Measurements from ENCODE around the gene NHEJ1. TPM values are rescaled to one million over a fixed set of nuclear protein-coding genes. Genes with fewer than 3 reads are reported as not detected.

Gene NHEJ1
- total RNA-seq, 2 experiments from 2014 or later: 7.2 to 8.5 TPM

DNA sequence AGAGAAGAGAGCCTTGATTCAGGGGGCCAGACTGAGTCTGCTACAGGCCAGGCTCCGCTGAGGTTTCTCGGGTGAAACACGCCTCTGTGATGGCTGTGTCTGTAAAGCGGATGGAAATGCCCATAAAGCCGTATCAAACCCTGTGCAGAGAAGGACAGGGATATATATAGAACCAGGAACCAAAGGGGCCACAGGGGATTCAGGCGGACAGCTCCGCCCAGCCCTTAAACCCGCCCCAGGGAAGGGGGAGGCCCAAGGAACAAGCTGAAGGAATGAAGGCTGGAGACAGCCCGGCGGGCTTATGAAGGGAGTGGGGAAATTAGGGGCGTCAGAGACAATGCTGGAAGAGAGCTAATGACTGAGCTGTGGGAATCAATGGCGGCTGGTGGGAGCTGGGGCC lies 42.1 kb downstream of the NHEJ1 start:
- no peaks in the 10 kb centered on the region for H3K27me3 ChIP-seq (ENCODE audit: control insufficient read depth in 1 of 2, insufficient read depth in 2 of 2, low read length in 2 of 2)
- ATAC-seq (ENCODE audit: poor library complexity): no peak
- Mint-ChIP-seq H3K4me3 (no peak overlapping the region), H3K9me3 (no peaks in the 10 kb centered on the region), H3K27ac (no peak overlapping the region), H3K4me1 (ENCODE audit: low read depth) (peaks cover 6% of the 10 kb centered on the region), H3K27me3 (no peaks in the 10 kb centered on the region), H3K36me3 (ENCODE audit: low read depth) (peaks cover 20% of the 10 kb centered on the region)
- no peak overlapping the region for H3K4me3 ChIP-seq (ENCODE audit: low read length)
- CTCF ChIA-PET: interaction anchor here (1.7 to 2.3 kb wide), 2 partner anchors 55 to 60 kb away, joined by 4 to 10 read pairs; no protein-coding TSS in a partner anchor
- H3K36me3 ChIP-seq (ENCODE audit: insufficient read depth, low read length): peaks cover 6% of the 10 kb centered on the region
- TF ChIP-seq, protein P1, sequence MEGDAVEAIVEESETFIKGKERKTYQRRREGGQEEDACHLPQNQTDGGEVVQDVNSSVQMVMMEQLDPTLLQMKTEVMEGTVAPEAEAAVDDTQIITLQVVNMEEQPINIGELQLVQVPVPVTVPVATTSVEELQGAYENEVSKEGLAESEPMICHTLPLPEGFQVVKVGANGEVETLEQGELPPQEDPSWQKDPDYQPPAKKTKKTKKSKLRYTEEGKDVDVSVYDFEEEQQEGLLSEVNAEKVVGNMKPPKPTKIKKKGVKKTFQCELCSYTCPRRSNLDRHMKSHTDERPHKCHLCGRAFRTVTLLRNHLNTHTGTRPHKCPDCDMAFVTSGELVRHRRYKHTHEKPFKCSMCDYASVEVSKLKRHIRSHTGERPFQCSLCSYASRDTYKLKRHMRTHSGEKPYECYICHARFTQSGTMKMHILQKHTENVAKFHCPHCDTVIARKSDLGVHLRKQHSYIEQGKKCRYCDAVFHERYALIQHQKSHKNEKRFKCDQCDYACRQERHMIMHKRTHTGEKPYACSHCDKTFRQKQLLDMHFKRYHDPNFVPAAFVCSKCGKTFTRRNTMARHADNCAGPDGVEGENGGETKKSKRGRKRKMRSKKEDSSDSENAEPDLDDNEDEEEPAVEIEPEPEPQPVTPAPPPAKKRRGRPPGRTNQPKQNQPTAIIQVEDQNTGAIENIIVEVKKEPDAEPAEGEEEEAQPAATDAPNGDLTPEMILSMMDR (IDR thresholded peaks at IDR 0.05): no peak
- H3K9me3 ChIP-seq (ENCODE audit: control insufficient read depth in 1 of 2, insufficient read depth in 1 of 2, low read length in 2 of 2): no peaks in the 10 kb centered on the region
- POLR2A ChIA-PET: no interaction called here
- intact Hi-C loops (cut with DNase I, micrococcal nuclease): loop anchor here (5.0 kb wide), 2 partner anchors 46 to 266 kb away; no protein-coding TSS in a partner anchor
- no peaks in the 10 kb centered on the region for H3K4me1 ChIP-seq (ENCODE audit: insufficient read depth, low read length)
- H3K27ac ChIP-seq (ENCODE audit: low read depth in 1 of 2, low read length in 2 of 2): no peak overlapping the region
- no peak for DNase-seq

DNA sequence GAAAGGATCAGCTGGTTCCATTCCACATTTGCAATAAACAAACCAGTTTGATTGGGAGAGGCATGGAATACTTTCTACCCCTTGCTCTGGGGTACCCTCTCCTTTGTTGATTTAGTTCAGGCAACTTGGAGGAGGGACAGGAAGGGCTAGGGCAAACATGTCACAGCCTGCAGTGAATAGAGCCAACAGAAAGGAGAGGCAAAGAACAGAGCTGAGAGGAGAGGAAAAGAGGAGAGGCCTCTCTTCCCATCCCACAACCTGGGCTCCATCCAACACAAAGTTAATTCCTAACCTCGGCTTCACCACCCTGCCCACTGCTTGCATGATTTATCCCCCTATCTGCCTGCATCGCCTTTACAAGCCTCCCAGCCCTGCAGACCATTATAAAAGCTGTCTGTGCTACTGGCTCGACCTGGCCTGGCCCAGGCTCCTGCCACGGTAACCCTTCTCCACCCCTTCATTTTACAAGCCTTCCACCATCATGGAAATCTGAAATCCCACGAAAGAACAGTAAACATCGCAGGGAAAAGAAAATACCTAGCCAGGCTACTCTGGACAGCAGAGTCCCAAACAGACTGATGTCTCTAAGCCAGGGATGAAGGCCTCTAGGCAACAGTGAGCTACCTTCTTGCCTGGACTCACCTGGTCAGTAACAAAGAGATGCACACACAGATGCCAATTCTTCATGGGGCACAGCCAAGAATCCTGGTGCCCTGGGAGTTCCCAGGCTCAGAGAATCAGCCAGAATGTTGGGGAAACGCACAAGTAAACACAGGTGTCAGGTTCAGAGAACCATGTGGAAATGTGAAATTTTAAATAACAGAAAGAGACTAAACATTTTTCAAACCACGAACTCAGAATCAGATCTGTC lies 43.6 kb downstream of the NHEJ1 start:
- Mint-ChIP-seq H3K9me3 (no peaks in the 10 kb centered on the region), H3K27me3 (no peaks in the 10 kb centered on the region), H3K36me3 (ENCODE audit: low read depth) (peaks cover 20% of the 10 kb centered on the region), H3K4me3 (no peak overlapping the region), H3K27ac (no peak overlapping the region), H3K4me1 (ENCODE audit: low read depth) (no peaks in the 10 kb centered on the region)
- no peak overlapping the region for H3K4me3 ChIP-seq (ENCODE audit: low read length)
- no peaks in the 10 kb centered on the region for H3K27me3 ChIP-seq (ENCODE audit: control insufficient read depth in 1 of 2, insufficient read depth in 2 of 2, low read length in 2 of 2)
- no peak overlapping the region for H3K27ac ChIP-seq (ENCODE audit: low read depth in 1 of 2, low read length in 2 of 2)
- ChIA-PET POLR2A (no interaction called here), CTCF (interaction anchor here (1.5 kb wide), 1 partner anchor 59 kb away, joined by 7 read pairs; no protein-coding TSS in a partner anchor)
- intact Hi-C loops (cut with DNase I, micrococcal nuclease): loop anchor here (5.0 kb wide), 2 partner anchors 45 to 265 kb away; no protein-coding TSS in a partner anchor
- ATAC-seq (ENCODE audit: poor library complexity) (no peak), DNase-seq (no peak)
- no peaks in the 10 kb centered on the region for H3K4me1 ChIP-seq (ENCODE audit: insufficient read depth, low read length)
- no peaks in the 10 kb centered on the region for H3K9me3 ChIP-seq (ENCODE audit: control insufficient read depth in 1 of 2, insufficient read depth in 1 of 2, low read length in 2 of 2)
- TF ChIP-seq, protein P1 (IDR thresholded peaks at IDR 0.05): no peak
- H3K36me3 ChIP-seq (ENCODE audit: insufficient read depth, low read length): peaks cover 6% of the 10 kb centered on the region

DNA sequence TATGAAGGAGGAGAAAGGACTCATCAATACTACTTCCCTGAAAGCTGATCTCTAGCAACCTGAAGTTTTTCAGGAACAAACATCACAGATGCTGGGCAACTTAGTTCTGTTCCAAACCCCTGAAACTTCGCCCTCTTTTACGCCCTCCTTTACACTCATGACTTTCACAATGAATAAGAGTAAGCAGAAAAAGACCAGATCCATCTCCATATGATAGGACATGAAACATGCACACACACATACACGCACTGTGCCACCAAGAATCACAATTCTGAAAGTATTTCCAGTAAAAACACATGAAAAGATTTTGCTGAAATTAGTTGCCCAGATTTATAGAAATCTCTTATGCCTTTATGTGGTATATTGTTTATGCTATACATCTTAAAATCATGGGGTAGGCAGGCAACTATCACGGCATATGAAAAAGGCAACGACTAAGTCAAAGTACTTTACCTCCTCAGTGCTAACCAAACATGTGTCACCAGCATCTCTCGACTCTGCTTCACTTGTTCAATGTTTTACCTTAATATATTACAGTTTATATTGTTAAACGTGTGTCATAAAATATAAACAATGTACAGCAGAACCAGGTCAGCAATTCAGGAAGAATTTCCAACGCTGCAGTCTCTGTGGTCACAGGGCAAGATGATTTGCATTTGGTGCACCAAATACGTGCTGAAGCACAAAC lies 47.8 kb downstream of the NHEJ1 start:
- TF ChIP-seq, protein P1 (IDR thresholded peaks at IDR 0.05): no peak
- DNase-seq (no peak), ATAC-seq (ENCODE audit: poor library complexity) (no peak)
- no peaks in the 10 kb centered on the region for H3K27me3 Mint-ChIP-seq
- Histone ChIP-seq H3K4me1 (ENCODE audit: insufficient read depth, low read length) (peaks cover 2% of the 10 kb centered on the region), H3K27me3 (ENCODE audit: control insufficient read depth in 1 of 2, insufficient read depth in 2 of 2, low read length in 2 of 2) (no peaks in the 10 kb centered on the region), H3K27ac (ENCODE audit: low read depth in 1 of 2, low read length in 2 of 2) (no peak overlapping the region), H3K9me3 (ENCODE audit: control insufficient read depth in 1 of 2, insufficient read depth in 1 of 2, low read length in 2 of 2) (no peaks in the 10 kb centered on the region), H3K4me3 (ENCODE audit: low read length) (no peak overlapping the region), H3K36me3 (ENCODE audit: insufficient read depth, low read length) (peaks cover 6% of the 10 kb centered on the region)
- H3K4me1 Mint-ChIP-seq (ENCODE audit: low read depth): peaks cover 15% of the 10 kb centered on the region
- ChIA-PET CTCF (no interaction called here), POLR2A (no interaction called here)
- H3K27ac Mint-ChIP-seq: no peak overlapping the region
- H3K36me3 Mint-ChIP-seq (ENCODE audit: low read depth): peaks cover 16% of the 10 kb centered on the region
- H3K9me3 Mint-ChIP-seq: no peaks in the 10 kb centered on the region
- intact Hi-C loops (cut with DNase I, micrococcal nuclease): no loop called here
- no peak overlapping the region for H3K4me3 Mint-ChIP-seq
